ENCODE results near the gene CYBC1. TPM values are rescaled to one million over a fixed set of nuclear protein-coding genes. Genes with fewer than 3 reads are reported as not detected.

CYBC1 gene
- total RNA-seq, 1 experiment from 2014 or later = 95.4 TPM

DNA sequence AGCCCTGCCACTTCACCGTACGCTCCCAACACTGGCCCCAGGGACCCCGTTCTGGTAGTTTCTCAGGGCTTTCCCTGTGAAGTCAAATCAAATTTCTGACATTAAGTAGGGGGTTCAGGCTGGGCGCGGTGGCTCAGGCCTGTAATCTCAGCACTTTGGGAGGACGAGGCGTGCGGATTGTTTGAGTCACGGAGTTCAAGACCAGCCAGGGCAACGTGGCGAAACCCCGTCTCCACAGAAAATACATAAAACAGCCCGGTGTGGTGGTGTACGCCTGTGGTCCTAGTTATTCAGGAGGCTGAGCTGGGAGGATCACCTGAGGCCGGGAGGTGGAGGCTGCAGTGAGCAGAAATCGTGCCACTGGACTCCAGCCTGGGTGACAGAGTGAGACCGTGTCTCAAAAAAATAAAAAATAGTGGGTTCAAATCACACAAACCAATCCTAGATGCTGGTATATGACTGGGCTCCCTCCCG lies 632 bp downstream of the CYBC1 start:
- intact Hi-C loops (cut with micrococcal nuclease) = loop anchor here (1.0 to 5.0 kb wide), 2 partner anchors 8 to 302 kb away; partner anchors contain the start of genes NARF and TBCD
- Histone ChIP-seq H3K27me3 (ENCODE audit: insufficient read depth, low read length) (no peaks in the 10 kb centered on the region), H3K4me1 (ENCODE audit: control insufficient read depth in 1 of 2, insufficient read depth in 2 of 2, low read length in 2 of 2) (peaks cover 9 to 19% of the 10 kb centered on the region in 2 experiments), H3K4me3 (replicated peaks in 1 of 2; ENCODE audit: low read depth in 1 of 2, low read length in 2 of 2) (peak overlapping the region; percentile 70 to 100), H3K27ac (ENCODE audit: low read depth, low read length) (peak overlapping the region; percentile 81), H4K20me1 (ENCODE audit: insufficient read depth) (no peaks in the 10 kb centered on the region), H3K4me2 (ENCODE audit: low read length) (peak overlapping the region; percentile 93), H3K9ac (ENCODE audit: low read length) (peak overlapping the region; percentile 99), H3K9me2 (ENCODE audit: insufficient read depth) (no peaks in the 10 kb centered on the region), H3K9me3 (ENCODE audit: control insufficient read depth in 1 of 2, insufficient read depth in 1 of 2, low read depth in 1 of 2, low read length in 2 of 2) (no peaks in the 10 kb centered on the region), H2AFZ (ENCODE audit: low read depth, low read length, poor library complexity, severe bottlenecking) (no peak overlapping the region), H3K36me3 (ENCODE audit: control insufficient read depth in 1 of 2, insufficient read depth in 2 of 2, low read length in 2 of 2) (peaks cover 0 to 5% of the 10 kb centered on the region in 2 experiments; a peak in 1 of 4 replicates), H3K79me2 (ENCODE audit: insufficient read depth, low read length) (peaks cover 15% of the 10 kb centered on the region)
- ChIA-PET RAD21 (ENCODE audit: low non-redundant PET in 1 of 2, low total read pairs in 2 of 2, uncharacterized antibody in 2 of 2, unreplicated experiment in 2 of 2) (no interaction called here), CTCF (no interaction called here), POLR2A (no interaction called here)
- TF ChIP-seq EGR1 (IDR thresholded peaks at IDR 0.05; ENCODE audit: low read depth) (no peak), YY1 (IDR thresholded peaks at IDR 0.05; ENCODE audit: extremely low read depth, insufficient replicate concordance, low read depth, low read length) (no peak), CBX3 (IDR thresholded peaks at IDR 0.05; ENCODE audit: low read depth) (no peak), CEBPB (IDR thresholded peaks at IDR 0.05; ENCODE audit: low read depth) (no peak), ZFX (IDR thresholded peaks at IDR 0.05) (no peak), SIN3A (IDR thresholded peaks at IDR 0.05; ENCODE audit: low read depth) (no peak), SP1 (IDR thresholded peaks at IDR 0.05; ENCODE audit: low read depth) (no peak), RAD21 (IDR thresholded peaks at IDR 0.05; ENCODE audit: low read depth) (no peak), FOSL1 (IDR thresholded peaks at IDR 0.05; ENCODE audit: low read depth) (no peak), EZH2phosphoT487 (IDR thresholded peaks at IDR 0.05; ENCODE audit: borderline replicate concordance) (no peak), ZNF274 (IDR thresholded peaks at IDR 0.05; ENCODE audit: low read depth, low read length) (no peak), EZH2 (IDR thresholded peaks at IDR 0.05) (no peak), ELF1 (IDR thresholded peaks at IDR 0.05; ENCODE audit: borderline replicate concordance, low read depth) (no peak), TCF7L2 (IDR thresholded peaks at IDR 0.05; ENCODE audit: borderline replicate concordance, extremely low read depth, insufficient read depth, insufficient read length) (no peak), POLR2A (IDR thresholded peaks at IDR 0.05; ENCODE audit: borderline replicate concordance, extremely low read depth, insufficient read depth, insufficient read length) (no peak)
- TF ChIP-seq, protein P1, sequence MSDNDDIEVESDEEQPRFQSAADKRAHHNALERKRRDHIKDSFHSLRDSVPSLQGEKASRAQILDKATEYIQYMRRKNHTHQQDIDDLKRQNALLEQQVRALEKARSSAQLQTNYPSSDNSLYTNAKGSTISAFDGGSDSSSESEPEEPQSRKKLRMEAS (IDR thresholded peaks at IDR 0.05) = no peak
- TF ChIP-seq, protein P2, sequence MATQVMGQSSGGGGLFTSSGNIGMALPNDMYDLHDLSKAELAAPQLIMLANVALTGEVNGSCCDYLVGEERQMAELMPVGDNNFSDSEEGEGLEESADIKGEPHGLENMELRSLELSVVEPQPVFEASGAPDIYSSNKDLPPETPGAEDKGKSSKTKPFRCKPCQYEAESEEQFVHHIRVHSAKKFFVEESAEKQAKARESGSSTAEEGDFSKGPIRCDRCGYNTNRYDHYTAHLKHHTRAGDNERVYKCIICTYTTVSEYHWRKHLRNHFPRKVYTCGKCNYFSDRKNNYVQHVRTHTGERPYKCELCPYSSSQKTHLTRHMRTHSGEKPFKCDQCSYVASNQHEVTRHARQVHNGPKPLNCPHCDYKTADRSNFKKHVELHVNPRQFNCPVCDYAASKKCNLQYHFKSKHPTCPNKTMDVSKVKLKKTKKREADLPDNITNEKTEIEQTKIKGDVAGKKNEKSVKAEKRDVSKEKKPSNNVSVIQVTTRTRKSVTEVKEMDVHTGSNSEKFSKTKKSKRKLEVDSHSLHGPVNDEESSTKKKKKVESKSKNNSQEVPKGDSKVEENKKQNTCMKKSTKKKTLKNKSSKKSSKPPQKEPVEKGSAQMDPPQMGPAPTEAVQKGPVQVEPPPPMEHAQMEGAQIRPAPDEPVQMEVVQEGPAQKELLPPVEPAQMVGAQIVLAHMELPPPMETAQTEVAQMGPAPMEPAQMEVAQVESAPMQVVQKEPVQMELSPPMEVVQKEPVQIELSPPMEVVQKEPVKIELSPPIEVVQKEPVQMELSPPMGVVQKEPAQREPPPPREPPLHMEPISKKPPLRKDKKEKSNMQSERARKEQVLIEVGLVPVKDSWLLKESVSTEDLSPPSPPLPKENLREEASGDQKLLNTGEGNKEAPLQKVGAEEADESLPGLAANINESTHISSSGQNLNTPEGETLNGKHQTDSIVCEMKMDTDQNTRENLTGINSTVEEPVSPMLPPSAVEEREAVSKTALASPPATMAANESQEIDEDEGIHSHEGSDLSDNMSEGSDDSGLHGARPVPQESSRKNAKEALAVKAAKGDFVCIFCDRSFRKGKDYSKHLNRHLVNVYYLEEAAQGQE (IDR thresholded peaks at IDR 0.05; ENCODE audit: low read depth) = no peak
- TF ChIP-seq, protein P3, sequence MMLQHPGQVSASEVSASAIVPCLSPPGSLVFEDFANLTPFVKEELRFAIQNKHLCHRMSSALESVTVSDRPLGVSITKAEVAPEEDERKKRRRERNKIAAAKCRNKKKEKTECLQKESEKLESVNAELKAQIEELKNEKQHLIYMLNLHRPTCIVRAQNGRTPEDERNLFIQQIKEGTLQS (IDR thresholded peaks at IDR 0.05) = no peak
- TF ChIP-seq, protein P4, sequence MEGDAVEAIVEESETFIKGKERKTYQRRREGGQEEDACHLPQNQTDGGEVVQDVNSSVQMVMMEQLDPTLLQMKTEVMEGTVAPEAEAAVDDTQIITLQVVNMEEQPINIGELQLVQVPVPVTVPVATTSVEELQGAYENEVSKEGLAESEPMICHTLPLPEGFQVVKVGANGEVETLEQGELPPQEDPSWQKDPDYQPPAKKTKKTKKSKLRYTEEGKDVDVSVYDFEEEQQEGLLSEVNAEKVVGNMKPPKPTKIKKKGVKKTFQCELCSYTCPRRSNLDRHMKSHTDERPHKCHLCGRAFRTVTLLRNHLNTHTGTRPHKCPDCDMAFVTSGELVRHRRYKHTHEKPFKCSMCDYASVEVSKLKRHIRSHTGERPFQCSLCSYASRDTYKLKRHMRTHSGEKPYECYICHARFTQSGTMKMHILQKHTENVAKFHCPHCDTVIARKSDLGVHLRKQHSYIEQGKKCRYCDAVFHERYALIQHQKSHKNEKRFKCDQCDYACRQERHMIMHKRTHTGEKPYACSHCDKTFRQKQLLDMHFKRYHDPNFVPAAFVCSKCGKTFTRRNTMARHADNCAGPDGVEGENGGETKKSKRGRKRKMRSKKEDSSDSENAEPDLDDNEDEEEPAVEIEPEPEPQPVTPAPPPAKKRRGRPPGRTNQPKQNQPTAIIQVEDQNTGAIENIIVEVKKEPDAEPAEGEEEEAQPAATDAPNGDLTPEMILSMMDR (IDR thresholded peaks at IDR 0.05 in 2 of 3, conservative IDR thresholded peaks at IDR 0.05 in 1 of 3; ENCODE audit: borderline replicate concordance in 1 of 3, insufficient read depth in 1 of 3, low read depth in 2 of 3, low read length in 2 of 3) = no peak
- BruUV-seq (replicated peaks) = no TSS peak
- ATAC-seq (peak; percentile 35), DNase-seq (ENCODE audit: low read depth, low spot score) (no peak)

Data from HCT116 (cell line).